ENCODE data around the gene TOR3A.

DNA sequence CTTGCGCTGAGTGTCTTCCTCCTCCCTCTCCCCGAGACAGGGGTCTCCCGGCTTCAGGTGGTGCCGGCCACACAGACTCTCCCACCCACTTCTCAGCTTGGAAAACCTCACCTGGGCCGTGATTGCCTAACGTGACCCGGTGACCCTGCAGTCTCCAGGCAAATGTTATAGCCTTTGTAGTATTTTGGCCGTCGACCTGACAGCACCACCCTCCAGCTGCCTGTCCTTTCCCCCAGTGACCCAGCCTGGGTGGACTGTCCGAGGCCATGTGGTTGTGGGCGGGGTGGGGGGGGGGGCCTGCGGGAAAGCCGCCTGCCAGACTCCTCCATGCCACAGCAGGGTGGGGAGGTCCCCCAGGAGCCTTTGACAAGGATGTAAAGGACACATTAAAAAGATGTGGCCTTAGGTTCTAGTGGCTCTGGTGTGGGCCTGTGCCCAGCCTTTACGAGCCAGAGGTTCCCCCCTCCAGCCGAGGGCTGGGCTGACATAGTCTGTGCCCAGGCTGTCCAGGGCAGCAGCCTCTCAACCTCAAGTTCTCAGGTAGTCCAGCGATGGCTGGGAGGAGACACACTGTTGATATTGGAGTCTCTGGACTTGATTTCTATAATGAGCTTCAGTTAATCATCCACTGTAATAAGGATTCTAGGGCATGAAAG is 8.1 kb downstream of the TOR3A start:
- TF ChIP-seq, protein P1, sequence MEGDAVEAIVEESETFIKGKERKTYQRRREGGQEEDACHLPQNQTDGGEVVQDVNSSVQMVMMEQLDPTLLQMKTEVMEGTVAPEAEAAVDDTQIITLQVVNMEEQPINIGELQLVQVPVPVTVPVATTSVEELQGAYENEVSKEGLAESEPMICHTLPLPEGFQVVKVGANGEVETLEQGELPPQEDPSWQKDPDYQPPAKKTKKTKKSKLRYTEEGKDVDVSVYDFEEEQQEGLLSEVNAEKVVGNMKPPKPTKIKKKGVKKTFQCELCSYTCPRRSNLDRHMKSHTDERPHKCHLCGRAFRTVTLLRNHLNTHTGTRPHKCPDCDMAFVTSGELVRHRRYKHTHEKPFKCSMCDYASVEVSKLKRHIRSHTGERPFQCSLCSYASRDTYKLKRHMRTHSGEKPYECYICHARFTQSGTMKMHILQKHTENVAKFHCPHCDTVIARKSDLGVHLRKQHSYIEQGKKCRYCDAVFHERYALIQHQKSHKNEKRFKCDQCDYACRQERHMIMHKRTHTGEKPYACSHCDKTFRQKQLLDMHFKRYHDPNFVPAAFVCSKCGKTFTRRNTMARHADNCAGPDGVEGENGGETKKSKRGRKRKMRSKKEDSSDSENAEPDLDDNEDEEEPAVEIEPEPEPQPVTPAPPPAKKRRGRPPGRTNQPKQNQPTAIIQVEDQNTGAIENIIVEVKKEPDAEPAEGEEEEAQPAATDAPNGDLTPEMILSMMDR (IDR thresholded peaks at IDR 0.05; ENCODE audit: low read depth, low read length) = no peak
- TF ChIP-seq EZH2phosphoT487 (IDR thresholded peaks at IDR 0.05; ENCODE audit: low read depth) = no peak

Data from OCI-LY3 (cell line).